ENCODE results near the gene RNMT. TPM values are rescaled to one million over a fixed set of nuclear protein-coding genes. Genes with fewer than 3 reads are reported as not detected.

Gene RNMT
- total RNA-seq, 1 experiment from 2014 or later: 66.3 TPM

DNA sequence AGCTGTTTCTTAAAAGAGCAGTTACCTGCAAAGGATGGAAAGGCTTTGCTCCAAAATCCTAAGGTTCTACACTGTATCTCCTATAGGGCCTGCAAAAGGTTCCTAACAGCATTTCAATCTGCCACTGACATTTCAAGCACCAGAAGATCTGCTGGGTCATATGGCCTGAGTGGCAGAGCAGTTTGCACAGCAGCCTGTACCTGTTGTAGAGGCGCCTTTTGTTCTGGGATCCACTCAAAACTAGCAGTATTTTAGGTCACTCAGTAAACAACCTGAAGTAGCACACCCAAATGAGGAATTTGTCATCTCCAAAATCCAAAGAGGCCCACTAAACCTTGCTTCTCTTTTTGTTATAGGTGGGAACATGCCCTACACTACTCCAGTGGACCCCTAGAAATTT is 6.3 kb upstream of the RNMT start:
- WGBS (ENCODE audit: extremely low coverage, insufficient read length, low lambda C conversion rate): no CpG with 5 or more reads among the region's 1 CpG
- Histone ChIP-seq H3K79me1 (ENCODE audit: insufficient read depth, low read depth, low read length, poor library complexity, severe bottlenecking) (peaks cover 2% of the 10 kb centered on the region), H2AK5ac (ENCODE audit: insufficient read length, low read length) (no peak overlapping the region), H2BK12ac (ENCODE audit: insufficient read length, low read depth, low read length) (no peak overlapping the region), H4K91ac (ENCODE audit: insufficient read length, low read depth, low read length) (no peak overlapping the region), H2BK5ac (ENCODE audit: insufficient read length, low read length) (no peak overlapping the region), H3K14ac (ENCODE audit: insufficient read depth, low read length) (no peak overlapping the region), H3K27me3 (ENCODE audit: insufficient read depth, low read length) (no peaks in the 10 kb centered on the region), H3K18ac (ENCODE audit: insufficient read length, low read depth, low read length) (no peak overlapping the region), H3K4me2 (ENCODE audit: insufficient read depth, insufficient read length, low read length) (no peak overlapping the region), H3K79me2 (ENCODE audit: insufficient read depth, low read length) (peaks cover 16% of the 10 kb centered on the region; the same call in 1 of the 2 replicates), H2AFZ (ENCODE audit: low read length) (no peak overlapping the region), H3T11ph (ENCODE audit: low read length) (no peak overlapping the region), H3K9me3 (ENCODE audit: control insufficient read depth, low read depth, low read length) (no peaks in the 10 kb centered on the region), H2BK20ac (ENCODE audit: low read depth, low read length, poor library complexity, severe bottlenecking) (no peak overlapping the region), H3K4me1 (ENCODE audit: insufficient read depth, low read length) (no peaks in the 10 kb centered on the region), H4K20me1 (ENCODE audit: control insufficient read depth, insufficient read depth, insufficient read length) (no peaks in the 10 kb centered on the region), H2BK15ac (ENCODE audit: low read depth, low read length) (no peak overlapping the region), H4K5ac (ENCODE audit: insufficient read length, low read depth, low read length) (no peak overlapping the region), H3K9ac (ENCODE audit: extremely low read depth, insufficient read length, low read length) (no peak overlapping the region), H3K4ac (ENCODE audit: low read depth, low read length) (no peak overlapping the region), H2BK120ac (ENCODE audit: low read depth, low read length, poor library complexity, severe bottlenecking) (no peak overlapping the region), H3K27ac (ENCODE audit: insufficient read length, low read depth, low read length) (no peak overlapping the region), H3K56ac (ENCODE audit: insufficient read length, low read depth, low read length) (no peak overlapping the region), H3K23ac (ENCODE audit: insufficient read length, low read depth, low read length) (no peak overlapping the region), H3K23me2 (ENCODE audit: insufficient read length, low read depth, low read length, poor library complexity, severe bottlenecking) (no peaks in the 10 kb centered on the region), H4K8ac (replicated peaks; ENCODE audit: insufficient read length, low read depth, low read length) (no peak overlapping the region)
- Mint-ChIP-seq H3K9me3 (peaks cover 0 to 7% of the 10 kb centered on the region in 2 experiments; a peak in 2 of 5 replicates), H3K4me3 (no peak overlapping the region), H3K27me3 (ENCODE audit: low read depth) (no peaks in the 10 kb centered on the region), H3K36me3 (ENCODE audit: insufficient read depth in 1 of 3, low read depth in 3 of 3) (peaks cover 7 to 9% (median 9%) of the 10 kb centered on the region in 3 experiments; a peak in 5 of 7 replicates), H3K27ac (no peak overlapping the region), H3K4me1 (peaks cover 3 to 7% of the 10 kb centered on the region in 2 experiments)
- DNase-seq: no peak
- TF ChIP-seq, protein P1, sequence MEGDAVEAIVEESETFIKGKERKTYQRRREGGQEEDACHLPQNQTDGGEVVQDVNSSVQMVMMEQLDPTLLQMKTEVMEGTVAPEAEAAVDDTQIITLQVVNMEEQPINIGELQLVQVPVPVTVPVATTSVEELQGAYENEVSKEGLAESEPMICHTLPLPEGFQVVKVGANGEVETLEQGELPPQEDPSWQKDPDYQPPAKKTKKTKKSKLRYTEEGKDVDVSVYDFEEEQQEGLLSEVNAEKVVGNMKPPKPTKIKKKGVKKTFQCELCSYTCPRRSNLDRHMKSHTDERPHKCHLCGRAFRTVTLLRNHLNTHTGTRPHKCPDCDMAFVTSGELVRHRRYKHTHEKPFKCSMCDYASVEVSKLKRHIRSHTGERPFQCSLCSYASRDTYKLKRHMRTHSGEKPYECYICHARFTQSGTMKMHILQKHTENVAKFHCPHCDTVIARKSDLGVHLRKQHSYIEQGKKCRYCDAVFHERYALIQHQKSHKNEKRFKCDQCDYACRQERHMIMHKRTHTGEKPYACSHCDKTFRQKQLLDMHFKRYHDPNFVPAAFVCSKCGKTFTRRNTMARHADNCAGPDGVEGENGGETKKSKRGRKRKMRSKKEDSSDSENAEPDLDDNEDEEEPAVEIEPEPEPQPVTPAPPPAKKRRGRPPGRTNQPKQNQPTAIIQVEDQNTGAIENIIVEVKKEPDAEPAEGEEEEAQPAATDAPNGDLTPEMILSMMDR (conservative IDR thresholded peaks at IDR 0.05): no peak
